Mucosa of gallbladder (tissue), 1 donor: ENCODE data around the gene STPG1. TPM values are rescaled to one million over a fixed set of nuclear protein-coding genes. Genes with fewer than 3 reads are reported as not detected.
A peak's percentile ranks its signal among the peaks of the same experiment; 100 is the strongest.

Source experiments
- DNase-seq: peaks from one replicate; pipeline ENCODE4 v3.0.0-alpha.2; 2020; ENCODE audit warnings: low spot score
- total RNA-seq: library from RNA; stranded (reverse); gene quantifications from one replicate; pipeline ENCODE4 v1.2.1, GENCODE V29; 2021
- donor health status: DM: no; HTN: no; CAD: no.

The STPG1 gene
- total RNA-seq, 1 donor from 2014 or later = 10.8 TPM

GRCh38 chr1:24343412-24344089 is 70.0 kb downstream of the STPG1 start:
- DNase-seq = no peak

- DNase-seq = no peak
Measured at GRCh38 chr1:24341260-24341659, 72.3 kb downstream of the STPG1 start.

DNA sequence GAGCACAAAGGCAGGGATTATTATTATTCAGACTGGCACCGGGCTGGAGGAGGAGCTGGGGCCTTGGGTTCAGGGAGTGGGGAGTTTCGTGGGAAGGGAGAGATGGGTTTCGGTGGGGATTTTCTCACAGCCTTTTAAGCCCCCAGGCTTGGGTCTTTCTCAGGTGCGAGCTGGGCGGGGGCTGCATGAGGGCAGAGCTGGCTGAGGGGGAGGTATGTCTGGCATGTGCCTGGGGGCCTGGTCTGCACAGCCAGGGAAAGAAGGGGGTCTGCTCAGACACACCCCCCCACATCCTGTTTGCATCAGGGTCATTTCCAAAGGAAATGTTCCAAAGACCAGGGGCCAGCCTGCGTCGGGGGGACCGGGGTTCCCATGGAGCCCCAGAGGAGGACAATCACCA is 72.8 kb downstream of the STPG1 start:
- no peak for DNase-seq

GRCh38 chr1:24339996-24340395 is 73.6 kb downstream of the STPG1 start:
- DNase-seq = no peak

DNA sequence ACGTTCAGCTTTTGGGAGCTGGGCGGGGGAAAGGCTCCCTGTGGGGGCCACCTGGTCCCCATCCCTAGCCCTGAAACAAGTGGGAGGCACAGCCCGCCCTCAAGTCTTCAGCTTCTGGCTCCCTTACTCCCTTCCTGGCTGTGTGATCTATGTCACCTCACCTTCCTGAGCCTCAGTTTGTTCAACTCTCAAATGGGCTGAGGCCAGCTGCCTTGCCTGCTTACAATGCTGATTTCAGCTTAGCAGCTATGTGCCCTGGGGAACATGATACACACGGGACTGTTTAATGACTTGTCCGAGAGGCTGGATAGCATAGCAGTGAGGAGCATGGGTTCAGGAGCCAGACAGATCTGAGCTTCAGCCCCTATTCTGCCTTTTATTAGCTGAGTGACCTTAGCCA is 75.1 kb downstream of the STPG1 start:
- DNase-seq = no peak

- no peak for DNase-seq
Measured at GRCh38 chr1:24337455-24337854, 76.1 kb downstream of the STPG1 start.

DNA sequence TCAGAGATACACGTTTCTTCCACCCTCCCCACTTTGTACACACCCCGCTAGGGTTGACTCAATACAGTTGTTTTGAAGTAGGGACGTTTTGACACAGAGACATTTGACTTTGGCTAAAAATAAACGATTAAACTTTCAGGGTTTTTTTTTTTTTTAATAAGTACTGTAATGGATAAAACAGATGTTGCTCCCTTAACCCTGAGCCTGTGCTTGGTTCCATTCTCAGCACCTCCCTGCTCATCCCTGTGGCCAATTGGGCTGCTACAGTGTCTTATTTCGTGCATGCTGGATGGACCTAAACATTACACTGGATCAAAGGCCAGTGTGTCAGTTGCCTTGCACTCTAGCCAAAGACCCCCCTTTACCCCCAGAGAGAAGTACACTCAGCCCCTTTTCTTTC is 77.5 kb downstream of the STPG1 start:
- no peak for DNase-seq

- no peak for DNase-seq
Measured at GRCh38 chr1:24331961-24332673, 81.5 kb downstream of the STPG1 start.

GRCh38 chr1:24329797-24330543 is 83.6 kb downstream of the STPG1 start:
- DNase-seq = no peak

DNA sequence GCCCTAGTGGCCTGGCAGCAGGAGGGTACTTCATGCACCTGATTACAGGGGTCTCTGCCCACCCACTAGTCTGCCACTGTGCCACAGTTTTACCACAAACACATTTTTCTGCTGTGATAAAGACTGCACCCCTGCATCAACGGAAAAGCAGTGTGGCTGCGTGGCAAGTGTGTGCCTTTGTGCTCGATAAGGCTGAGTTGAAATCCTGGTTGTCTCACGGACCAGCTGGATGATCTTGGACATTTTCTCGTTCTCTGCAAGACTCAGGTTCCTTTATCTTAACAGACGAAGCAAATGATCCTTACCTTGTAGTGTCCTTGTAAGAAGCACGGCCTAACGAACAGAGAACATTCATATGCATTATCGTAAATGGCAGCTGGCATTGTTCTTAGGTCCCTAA is 84.3 kb downstream of the STPG1 start:
- DNase-seq = no peak

DNA sequence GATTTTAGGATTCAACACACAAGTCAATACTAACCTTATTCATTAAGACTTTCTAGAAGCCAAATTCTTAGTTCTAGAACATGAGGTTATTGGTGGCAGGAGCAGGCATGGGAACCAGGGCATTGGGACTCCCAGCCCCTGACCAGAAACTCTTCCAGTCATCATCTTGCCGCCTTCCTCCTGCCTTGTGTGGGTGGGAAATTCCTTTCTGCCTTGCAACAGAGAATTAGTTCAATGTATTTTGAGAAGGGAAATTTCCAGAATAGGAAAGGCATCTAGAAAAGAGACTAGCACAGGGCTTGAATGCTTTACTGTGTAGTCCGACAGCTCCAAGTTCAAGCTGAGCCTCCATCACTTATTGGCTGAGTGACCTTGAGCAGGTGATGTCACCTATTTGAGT is 85.7 kb downstream of the STPG1 start:
- DNase-seq = no peak

DNA sequence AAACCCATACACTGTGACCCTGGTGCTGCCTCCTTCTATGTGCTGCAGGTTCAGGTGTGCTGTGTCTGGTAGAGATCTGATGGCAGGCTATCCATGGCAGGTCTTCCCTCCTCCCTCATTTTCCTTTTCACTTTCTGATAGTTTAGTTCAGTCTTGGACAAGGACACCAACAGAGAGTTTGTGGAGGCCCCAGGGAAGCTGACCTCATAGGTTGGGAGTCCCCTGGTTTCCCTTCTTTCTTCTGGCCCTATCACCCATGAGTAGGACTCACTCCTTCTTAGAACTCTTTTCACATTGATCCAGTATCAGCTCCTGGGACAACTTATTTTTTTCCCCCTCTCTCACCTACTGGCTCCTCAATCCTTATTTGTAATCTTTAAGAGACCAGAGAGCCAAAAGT is 86.1 kb downstream of the STPG1 start:
- no peak for DNase-seq

- DNase-seq = no peak
Measured at GRCh38 chr1:24325587-24326449, 87.8 kb downstream of the STPG1 start.

DNA sequence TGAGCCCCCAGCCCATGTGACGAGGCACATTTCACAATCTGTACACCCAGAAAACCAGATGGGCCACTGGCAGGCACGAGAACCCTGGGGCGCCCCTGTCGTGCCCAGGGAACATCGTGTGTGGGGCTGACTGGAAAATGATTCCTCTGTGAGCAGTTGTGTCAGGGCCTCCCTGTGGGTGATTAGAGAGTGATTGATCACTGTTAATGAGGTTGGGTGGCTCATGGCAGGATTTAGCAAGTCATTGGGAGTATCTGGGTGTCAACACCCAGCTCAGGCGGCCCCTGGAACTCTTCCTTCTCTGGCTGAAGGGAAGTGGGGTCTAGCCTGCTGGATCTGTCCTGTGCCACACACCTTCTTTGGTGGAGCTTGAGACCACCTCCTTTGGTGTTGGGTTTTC is 88.7 kb downstream of the STPG1 start:
- no peak for DNase-seq

GRCh38 chr1:24323281-24323680 is 90.3 kb downstream of the STPG1 start:
- DNase-seq = no peak

DNA sequence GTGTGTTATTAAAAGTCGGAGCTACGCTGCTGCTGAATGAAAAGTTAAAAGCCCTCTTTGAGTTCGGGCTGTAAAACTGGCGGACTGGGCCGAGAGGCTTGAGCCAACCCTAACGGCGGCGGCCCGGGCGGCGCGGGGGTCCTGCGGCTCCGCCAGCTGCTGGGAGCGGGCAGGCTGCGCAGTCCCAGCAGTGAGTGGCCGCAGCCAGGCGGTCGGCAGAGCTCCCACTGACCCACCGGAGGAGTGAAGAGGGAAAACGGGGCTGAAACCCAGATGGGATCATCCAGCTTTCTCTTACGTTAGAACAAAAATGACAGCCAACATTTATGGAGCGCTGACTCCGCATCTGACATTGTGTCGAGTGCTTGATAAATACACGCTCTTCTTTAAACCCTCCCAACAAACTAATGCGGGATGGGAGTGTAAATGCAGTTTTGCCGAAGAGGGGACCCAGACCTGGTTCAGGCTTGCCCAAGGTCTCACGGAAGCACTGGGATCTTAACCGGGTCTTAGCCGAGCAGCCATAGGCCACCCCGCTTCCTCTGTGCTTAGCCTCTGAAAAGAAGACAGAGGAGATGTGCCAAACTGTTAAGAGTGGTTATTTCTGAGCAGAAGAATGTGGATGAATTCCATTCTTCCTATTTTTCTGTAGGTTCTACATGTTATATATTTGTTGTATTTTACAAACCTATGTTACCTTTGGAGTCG is 91.0 kb downstream of the STPG1 start:
- DNase-seq = no peak

- DNase-seq = peak; percentile 38
Measured at GRCh38 chr1:24321697-24322469, 91.7 kb downstream of the STPG1 start.

DNA sequence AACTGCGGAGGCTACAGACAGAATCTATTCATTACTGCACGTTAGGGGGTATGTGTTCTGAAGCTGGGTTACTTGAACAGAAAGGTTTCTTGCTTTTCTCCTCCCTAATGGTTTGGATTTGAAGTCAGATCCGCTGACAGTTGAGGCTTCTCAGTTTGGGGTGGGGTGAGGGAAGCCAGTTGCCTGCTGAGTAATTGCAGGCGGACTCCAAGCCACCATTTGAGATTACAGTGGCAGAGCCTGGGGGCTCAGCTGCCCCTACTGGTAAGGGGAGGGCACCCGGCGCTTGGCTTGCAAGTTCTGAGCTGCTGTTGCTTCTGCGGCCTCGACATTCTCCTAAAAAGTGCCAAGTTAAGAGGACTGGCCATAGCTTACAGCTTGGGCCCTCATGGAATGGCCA is 92.5 kb downstream of the STPG1 start:
- DNase-seq = no peak

DNA sequence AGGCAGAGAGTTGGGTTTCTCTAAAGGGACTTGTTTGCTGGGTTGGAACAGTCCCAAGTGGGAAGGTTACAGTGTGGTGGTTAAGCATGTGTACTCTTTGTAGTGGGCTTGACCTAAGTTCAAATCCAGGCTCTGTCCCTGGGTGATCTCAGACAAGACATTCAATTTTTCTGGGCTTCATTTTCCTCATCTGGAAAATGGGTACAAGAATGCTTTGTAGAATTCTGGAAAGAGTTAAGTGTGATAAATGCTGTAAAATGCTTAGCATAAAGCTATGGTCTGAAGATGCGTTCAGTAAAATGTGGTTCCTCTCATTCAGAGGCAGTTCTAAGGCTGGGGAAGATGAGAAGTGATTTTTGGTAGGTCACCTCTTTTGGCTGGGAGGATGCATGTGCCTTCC is 93.6 kb downstream of the STPG1 start:
- no peak for DNase-seq

DNA sequence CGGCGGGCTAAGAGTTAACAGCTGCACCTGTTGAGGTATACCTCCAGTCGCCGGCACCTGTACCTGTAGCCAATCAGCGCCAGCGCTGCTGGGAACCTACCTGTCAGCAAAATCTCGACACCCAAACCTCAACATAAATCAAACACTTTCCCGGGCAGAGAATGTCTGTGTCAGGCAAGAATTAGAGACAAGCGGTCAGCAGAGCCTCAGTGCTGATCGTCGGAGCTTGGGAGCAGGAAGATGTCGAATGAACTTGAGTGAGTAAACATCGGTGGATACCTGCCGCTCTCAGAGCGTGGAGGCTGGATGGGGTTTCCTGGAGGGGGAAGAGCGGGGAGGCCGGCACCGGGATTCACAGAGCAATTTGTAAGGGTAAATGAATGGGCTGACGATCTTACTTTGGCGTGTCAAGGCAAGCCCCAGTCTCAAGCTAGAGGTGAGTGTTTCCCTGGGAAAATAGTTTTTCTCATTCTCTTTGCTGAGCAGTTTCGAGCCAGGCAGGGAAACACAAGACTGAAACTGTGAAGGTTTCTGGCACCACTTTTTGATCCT is 94.2 kb downstream of the STPG1 start, which contains the start of gene GRHL3:
TSS of gene GRHL3 (plus strand) at position 46 of the 552 bp plus-strand sequence. CDS start at position 241, 195 bp downstream.
- DNase-seq = peak; percentile 51
